Lung (tissue), 12 donors: ENCODE data around the gene ASS1. TPM values are rescaled to one million over a fixed set of nuclear protein-coding genes. Genes with fewer than 3 reads are reported as not detected.

ENCODE experiments used
- ATAC-seq: fragments of 200-7000 bp; cut with Tn5 transposase; one replicate; pipeline ENCODE4 v1.9.1; 2020; ENCODE audit warnings: moderate number of reproducible peaks; ENCODE audit not compliant: insufficient read depth, low FRiP score
- DNase-seq, 3 donors: peaks; one replicate each; pipeline ENCODE4 v3.0.0-alpha.2; 2013 to 2017
- H3K27ac ChIP-seq, 2 donors: one replicate each; pipeline ENCODE4 v1.5.1; 2013; ENCODE audit warnings: mild to moderate bottlenecking in 2 of 2, moderate library complexity in 2 of 2, control low read depth in 1 of 2, inconsistent platforms in 1 of 2, low read depth in 1 of 2, low read length in 1 of 2
- H3K27me3 ChIP-seq, 3 donors: one replicate each; pipeline ENCODE4 v1.5.1; 2013; ENCODE audit warnings: low read length in 2 of 3; ENCODE audit not compliant: control insufficient read depth in 3 of 3, insufficient read depth in 3 of 3
- H3K36me3 ChIP-seq, 4 donors: one replicate each; pipeline ENCODE4 v1.5.1; 2013; ENCODE audit warnings: low read length in 4 of 4, mild to moderate bottlenecking in 1 of 4, moderate library complexity in 1 of 4; ENCODE audit not compliant: control insufficient read depth in 4 of 4, insufficient read depth in 4 of 4
- H3K4me1 ChIP-seq, 5 donors: one replicate each; pipeline ENCODE4 v1.5.1; 2013; ENCODE audit warnings: low read length in 5 of 5, mild to moderate bottlenecking in 2 of 5, moderate library complexity in 1 of 5; ENCODE audit not compliant: control insufficient read depth in 5 of 5, insufficient read depth in 5 of 5
- H3K4me3 ChIP-seq: one replicate; pipeline ENCODE4 v1.5.1; 2013; ENCODE audit warnings: mild to moderate bottlenecking, control low read depth, moderate library complexity
- H3K9ac ChIP-seq, 2 donors: one replicate each; pipeline ENCODE4 v1.5.1; 2013; ENCODE audit warnings: low read length in 2 of 2, control low read depth in 1 of 2; ENCODE audit not compliant: insufficient read depth in 1 of 2
- H3K9me3 ChIP-seq, 4 donors: one replicate each; pipeline ENCODE4 v1.5.1; 2013; ENCODE audit warnings: low read length in 3 of 4, mild to moderate bottlenecking in 1 of 4, moderate library complexity in 1 of 4; ENCODE audit not compliant: control insufficient read depth in 4 of 4, insufficient read depth in 3 of 4
- WGBS, 2 donors: extraction: QIAGEN DNeasy Blood & Tissue Kit; methylation state at CpG; one replicate each; pipeline ENCODE4 v1.1.7; 2013; 5-methylcytosine and 5-hydroxymethylcytosine counted together
- polyA plus RNA-seq, 2 donors: library from polyadenylated mRNA; stranded (reverse); fragments of 200-250 nt; gene quantifications; one replicate each; pipeline ENCODE4 v1.2.1, GENCODE V29; 2013
- total RNA-seq, 2 donors: library from RNA; depleted of rRNA in 1 of 2; stranded (reverse); fragments of >200 nt in 1 of 2; gene quantifications; one replicate each; pipeline ENCODE4 v1.2.1, GENCODE V29; 2014 to 2021
- TF ChIP-seq, protein P1 (sequence below): IDR thresholded peaks from 2 replicates; pipeline ENCODE4 v1.5.1; 2012; ENCODE audit warnings: mild to moderate bottlenecking; ENCODE audit errors: control extremely low read depth, extremely low read depth
- donor health status: control.
- donor health status: control.
- donor health status: Bipolar disorder and iron deficiency.
- donor health status: healthy.
- donor health status: DM: yes; HTN: yes; CAD: no.

The ASS1 gene
- total and polyA plus RNA-seq, 4 donors = 51.2 to 165 (median 112) TPM

DNA sequence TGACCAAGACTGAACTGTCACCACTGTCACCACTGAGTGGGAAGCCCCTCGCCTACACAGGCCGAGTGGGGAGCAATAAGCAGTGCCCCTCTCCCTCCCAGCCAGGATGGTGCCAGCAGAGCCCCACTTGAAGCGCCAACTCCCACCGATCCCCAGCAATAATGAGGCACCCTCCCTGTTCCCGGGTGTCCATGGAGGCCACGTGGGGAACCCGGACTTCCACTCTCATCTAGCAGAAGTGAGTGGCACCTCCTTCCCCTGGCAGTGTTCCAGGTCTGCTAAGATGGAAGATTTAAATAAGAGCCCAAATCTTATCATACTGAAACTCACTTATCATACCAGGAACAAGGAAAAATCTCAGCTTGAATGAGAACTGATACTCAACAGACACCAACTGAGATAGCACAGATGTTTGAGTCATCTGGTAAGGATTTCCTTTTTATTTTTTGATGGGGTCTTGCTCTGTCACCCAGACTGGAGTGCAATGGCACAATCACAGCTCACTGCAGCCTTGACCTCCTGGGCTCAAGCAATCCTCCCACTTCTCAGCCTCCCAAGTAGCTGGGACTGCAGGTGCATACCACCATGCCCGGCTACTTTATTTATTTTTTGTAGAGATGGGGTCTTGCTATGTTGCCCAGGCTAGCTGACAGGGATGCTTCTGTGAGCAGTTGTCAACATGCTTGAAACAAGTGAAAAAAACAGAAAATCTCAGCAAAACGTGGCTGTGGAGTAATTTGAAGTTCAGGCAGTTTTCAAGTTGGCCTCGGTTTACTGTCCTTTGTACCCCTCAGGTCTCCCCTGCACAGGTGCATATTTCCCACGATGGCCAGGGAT lies 29.6 kb upstream of the ASS1 start:
- DNase-seq (no peak), ATAC-seq (no peak)
- H3K4me3 ChIP-seq = no peak overlapping the region
- 72 to 79% methylated on average over 11 of the region's 11 CpGs for WGBS, 2 donors
- H3K27ac ChIP-seq = no peak overlapping the region
- no peaks in the 10 kb centered on the region for H3K36me3 ChIP-seq
- TF ChIP-seq, protein P1, sequence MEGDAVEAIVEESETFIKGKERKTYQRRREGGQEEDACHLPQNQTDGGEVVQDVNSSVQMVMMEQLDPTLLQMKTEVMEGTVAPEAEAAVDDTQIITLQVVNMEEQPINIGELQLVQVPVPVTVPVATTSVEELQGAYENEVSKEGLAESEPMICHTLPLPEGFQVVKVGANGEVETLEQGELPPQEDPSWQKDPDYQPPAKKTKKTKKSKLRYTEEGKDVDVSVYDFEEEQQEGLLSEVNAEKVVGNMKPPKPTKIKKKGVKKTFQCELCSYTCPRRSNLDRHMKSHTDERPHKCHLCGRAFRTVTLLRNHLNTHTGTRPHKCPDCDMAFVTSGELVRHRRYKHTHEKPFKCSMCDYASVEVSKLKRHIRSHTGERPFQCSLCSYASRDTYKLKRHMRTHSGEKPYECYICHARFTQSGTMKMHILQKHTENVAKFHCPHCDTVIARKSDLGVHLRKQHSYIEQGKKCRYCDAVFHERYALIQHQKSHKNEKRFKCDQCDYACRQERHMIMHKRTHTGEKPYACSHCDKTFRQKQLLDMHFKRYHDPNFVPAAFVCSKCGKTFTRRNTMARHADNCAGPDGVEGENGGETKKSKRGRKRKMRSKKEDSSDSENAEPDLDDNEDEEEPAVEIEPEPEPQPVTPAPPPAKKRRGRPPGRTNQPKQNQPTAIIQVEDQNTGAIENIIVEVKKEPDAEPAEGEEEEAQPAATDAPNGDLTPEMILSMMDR = no peak
- no peaks in the 10 kb centered on the region for H3K4me1 ChIP-seq
- peaks cover 0 to 2% (median 0%) of the 10 kb centered on the region in 4 donors for H3K9me3 ChIP-seq
- H3K9ac ChIP-seq = no peak overlapping the region
- H3K27me3 ChIP-seq = no peaks in the 10 kb centered on the region

DNA sequence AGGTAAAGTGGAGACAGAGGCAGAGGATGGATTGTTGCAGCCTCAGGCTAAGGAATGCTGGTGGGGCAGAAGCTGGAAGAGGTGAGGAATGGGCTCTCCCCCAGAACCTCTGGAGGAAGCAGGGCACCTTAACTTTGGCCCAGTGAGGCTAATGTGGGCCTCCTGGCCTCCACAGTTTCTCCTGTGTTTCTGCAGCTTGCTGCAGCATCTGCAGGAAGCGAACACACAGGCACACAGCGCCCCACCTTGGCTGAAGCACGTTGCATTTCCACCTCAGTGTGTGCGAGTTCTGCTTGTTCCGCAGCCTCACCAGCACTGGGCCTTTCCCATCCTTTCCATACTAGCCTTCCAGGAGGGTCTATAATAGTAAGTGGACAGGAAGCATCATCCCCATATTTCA lies 27.2 kb upstream of the ASS1 start:
- Histone ChIP-seq H3K36me3 (no peaks in the 10 kb centered on the region), H3K27me3 (no peaks in the 10 kb centered on the region), H3K4me1 (peaks cover 0 to 13% (median 0%) of the 10 kb centered on the region in 5 donors), H3K9me3 (peaks cover 0 to 2% (median 0%) of the 10 kb centered on the region in 4 donors), H3K4me3 (no peak overlapping the region), H3K27ac (no peak overlapping the region), H3K9ac (no peak overlapping the region)
- TF ChIP-seq, protein P1 = no peak
- 83 to 86% methylated on average over 5 of the region's 5 CpGs for WGBS, 2 donors
- DNase-seq = no peak
- ATAC-seq = no peak

DNA sequence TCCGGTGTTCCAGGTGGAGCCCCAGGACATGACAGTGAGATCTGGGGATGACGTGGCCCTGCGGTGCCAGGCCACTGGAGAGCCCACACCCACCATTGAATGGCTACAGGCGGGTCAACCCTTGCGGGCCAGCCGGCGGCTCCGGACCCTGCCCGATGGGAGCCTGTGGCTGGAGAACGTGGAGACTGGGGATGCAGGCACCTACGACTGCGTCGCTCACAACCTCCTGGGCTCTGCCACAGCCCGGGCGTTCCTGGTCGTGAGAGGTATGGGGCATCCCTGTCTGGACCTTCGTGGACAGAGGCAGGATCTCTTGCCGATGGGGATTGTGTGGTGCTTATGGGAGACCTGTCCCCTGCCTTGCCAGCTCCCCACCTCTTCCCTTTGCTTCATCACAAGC lies 26.0 kb upstream of the ASS1 start:
- TF ChIP-seq, protein P1 = no peak
- Histone ChIP-seq H3K36me3 (no peaks in the 10 kb centered on the region), H3K27me3 (no peaks in the 10 kb centered on the region), H3K4me3 (no peak overlapping the region), H3K9me3 (peaks cover 0 to 2% (median 0%) of the 10 kb centered on the region in 4 donors), H3K9ac (no peak overlapping the region), H3K27ac (no peak overlapping the region), H3K4me1 (peaks cover 0 to 23% (median 0%) of the 10 kb centered on the region in 5 donors)
- 93 to 94% methylated on average over 18 of the region's 18 CpGs for WGBS, 2 donors
- ATAC-seq (no peak), DNase-seq (no peak)
